Mucosa of descending colon (tissue), 3 donors: ENCODE data around the gene TMEM201. TPM values are rescaled to one million over a fixed set of nuclear protein-coding genes. Genes with fewer than 3 reads are reported as not detected.

Experiments used
- ATAC-seq: fragments of 200-7000 bp; cut with Tn5 transposase; one replicate; pipeline ENCODE4 v1.9.1; 2020; ENCODE audit warnings: mild to moderate bottlenecking, moderate library complexity
- DNase-seq, 3 donors: peaks; one replicate each; pipeline ENCODE4 v3.0.0-alpha.2; 2020
- H3K36me3 ChIP-seq: fragments of 200-600 bp; one replicate; pipeline ENCODE4 v1.8.0; 2021; ENCODE audit warnings: low read depth, mild to moderate bottlenecking
- H3K4me1 ChIP-seq: fragments of 200-600 bp; one replicate; pipeline ENCODE4 v1.8.0; 2021; ENCODE audit warnings: low read depth, mild to moderate bottlenecking
- H3K4me3 ChIP-seq: fragments of 200-600 bp; one replicate; pipeline ENCODE4 v1.8.0; 2021; ENCODE audit warnings: mild to moderate bottlenecking
- H3K9me3 ChIP-seq: fragments of 200-600 bp; one replicate; pipeline ENCODE4 v1.8.0; 2021; ENCODE audit warnings: mild to moderate bottlenecking
- CTCF ChIP-seq: fragments of 200-600 bp; IDR thresholded peaks from one replicate; pipeline ENCODE4 v1.8.0; 2022; ENCODE audit warnings: antibody characterized with exemption, mild to moderate bottlenecking
- intact Hi-C, 2 donors: fragments of 100-400 bp; cut with DNase I in 1 of 2; cut with micrococcal nuclease in 1 of 2; formaldehyde crosslinking; loops; one replicate each; pipeline versions ENCODE4 v1.11.0 to v1.11.1; 2022; cut with DNase I, micrococcal nuclease
- total RNA-seq, 3 donors: library from RNA; stranded (reverse); fragmentation: NEBNext Ultra II Directional in 2 of 3; extraction: Animal tissue kit (Norgen Biotek cat#: 25700) in 2 of 3; gene quantifications; one replicate each; pipeline versions ENCODE4 v1.2.1 to v1.2.4, GENCODE V29; 2021 to 2023
- donor health status: DM: no; HTN: no; CAD: no; lungs with moderate emphysema.
- donor health status: DM: no; HTN: no; CAD: no.
- donor health status: DM: no; HTN: yes; CAD: no.

Gene TMEM201
- total RNA-seq, 3 donors from 2014 or later: 8.1 to 12.1 (median 8.4) TPM

DNA sequence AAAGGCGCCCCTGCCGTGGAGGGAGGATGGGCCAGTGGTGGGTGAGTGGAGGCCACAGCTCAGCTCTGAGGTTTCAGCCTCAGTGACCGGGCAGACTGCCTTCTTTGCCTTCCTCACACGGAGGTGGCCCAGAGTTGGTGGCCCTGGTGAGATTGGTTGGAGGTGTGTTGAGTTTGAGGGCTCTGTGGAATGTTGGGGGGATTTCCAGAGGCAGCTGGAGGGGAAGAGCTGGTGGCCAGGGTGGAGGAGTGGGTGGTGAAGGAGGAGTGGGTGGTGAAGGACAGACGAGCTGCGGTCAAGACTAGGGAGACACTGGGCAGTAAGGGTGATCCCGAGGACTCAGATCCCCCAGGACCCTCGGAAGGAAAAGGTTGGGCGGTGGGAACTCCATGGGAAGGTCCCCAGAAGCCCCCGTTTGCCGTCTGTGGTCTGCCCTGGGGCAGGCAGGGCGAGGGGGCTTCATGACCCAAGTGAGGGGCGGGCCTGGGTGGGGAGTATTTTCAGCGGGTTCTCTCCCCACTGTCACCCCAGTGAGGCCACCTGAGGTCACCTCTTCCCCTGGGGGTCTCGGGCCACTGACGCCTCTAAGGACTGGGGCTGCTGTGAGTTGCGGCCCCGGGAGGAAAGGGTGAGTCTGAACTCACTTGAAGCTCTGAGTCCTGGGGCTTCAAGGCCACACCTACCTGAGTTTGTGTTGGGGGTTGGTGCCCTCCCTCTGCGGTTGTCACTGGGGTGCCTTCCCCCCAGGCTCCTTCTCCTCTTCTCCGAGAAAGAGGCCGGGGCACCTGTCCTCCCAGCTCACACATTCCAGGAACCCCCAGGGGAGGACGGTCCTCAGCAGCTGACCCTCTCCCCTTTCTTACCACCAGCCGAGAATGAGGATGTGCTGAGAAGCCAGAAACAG is 40.1 kb downstream of the TMEM201 start:
- no peaks in the 10 kb centered on the region for H3K36me3 ChIP-seq
- peak; percentile 39 for ATAC-seq
- peak; percentile 28 to 78 (median 44) for DNase-seq
- H3K9me3 ChIP-seq: no peaks in the 10 kb centered on the region
- intact Hi-C loops: no loop called here
- peaks cover 3% of the 10 kb centered on the region for H3K4me1 ChIP-seq
- H3K4me3 ChIP-seq: no peak overlapping the region
- TF ChIP-seq CTCF: no peak

DNA sequence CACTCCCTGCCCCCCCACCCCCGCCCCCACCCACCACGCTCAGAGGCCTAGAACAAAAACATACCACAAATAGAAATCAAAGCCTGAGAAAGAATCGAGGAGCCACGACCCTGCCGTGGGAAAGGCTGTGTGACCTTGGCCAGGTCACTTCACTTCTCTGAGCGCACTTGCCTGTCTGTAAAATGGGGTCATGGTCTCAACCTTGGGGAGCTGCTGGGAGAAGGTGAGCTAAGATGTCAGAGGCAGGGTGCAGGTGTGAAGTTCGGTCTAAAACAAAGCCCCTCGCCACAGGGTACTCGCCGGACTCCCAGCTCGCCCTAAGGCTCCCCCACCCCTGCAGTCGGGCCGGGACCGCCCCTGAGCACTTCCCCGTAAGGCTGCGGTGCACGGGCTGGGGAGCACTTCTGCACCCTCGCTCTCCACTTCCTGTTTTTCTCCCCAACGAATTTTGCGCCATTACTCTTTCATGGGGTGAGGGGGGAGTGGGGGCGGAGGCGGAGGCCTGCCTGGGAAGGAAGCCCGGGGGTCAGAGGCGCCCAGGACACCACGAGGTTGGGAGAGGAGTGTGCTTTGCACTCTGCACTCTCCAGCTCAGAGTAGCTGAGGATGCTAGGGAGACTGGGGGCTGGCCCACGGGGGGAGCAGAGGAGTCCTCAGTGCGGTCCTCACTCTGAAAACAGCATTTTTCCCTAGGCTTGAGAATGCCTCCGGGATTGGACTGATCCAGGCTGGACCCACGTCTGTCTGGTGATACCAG is 40.9 kb downstream of the TMEM201 start:
- DNase-seq: peak; percentile 60 to 91 (median 69)
- peak; percentile 69 for ATAC-seq
- Histone ChIP-seq H3K4me3 (no peak overlapping the region), H3K36me3 (no peaks in the 10 kb centered on the region), H3K9me3 (no peaks in the 10 kb centered on the region), H3K4me1 (peaks cover 3% of the 10 kb centered on the region)
- intact Hi-C loops: loop anchor here in 1 of 2 donors (10.0 kb wide), 1 partner anchor 235 kb away; no protein-coding TSS in a partner anchor
- TF ChIP-seq CTCF: no peak

GRCh38 chr1:9630331-9631111 is 41.8 kb downstream of the TMEM201 start:
- Histone ChIP-seq H3K4me3 (no peak overlapping the region), H3K9me3 (no peaks in the 10 kb centered on the region), H3K4me1 (peaks cover 3% of the 10 kb centered on the region), H3K36me3 (no peaks in the 10 kb centered on the region)
- intact Hi-C loops: loop anchor here in 1 of 2 donors (10.0 kb wide), 1 partner anchor 234 kb away; no protein-coding TSS in a partner anchor
- TF ChIP-seq CTCF: no peak
- DNase-seq: no peak
- peak; percentile 4 for ATAC-seq

GRCh38 chr1:9631613-9632012 is 42.9 kb downstream of the TMEM201 start:
- Histone ChIP-seq H3K4me3 (no peak overlapping the region), H3K4me1 (peaks cover 3% of the 10 kb centered on the region), H3K36me3 (no peaks in the 10 kb centered on the region), H3K9me3 (no peaks in the 10 kb centered on the region)
- DNase-seq: no peak
- intact Hi-C loops: loop anchor here in 1 of 2 donors (10.0 kb wide), 1 partner anchor 233 kb away; no protein-coding TSS in a partner anchor
- no peak for TF ChIP-seq CTCF
- no peak for ATAC-seq

GRCh38 chr1:9633493-9633892 is 44.8 kb downstream of the TMEM201 start:
- no peak for ATAC-seq
- no peak for TF ChIP-seq CTCF
- intact Hi-C loops: loop anchor here in 1 of 2 donors (10.0 kb wide), 1 partner anchor 231 kb away; no protein-coding TSS in a partner anchor
- Histone ChIP-seq H3K4me1 (no peaks in the 10 kb centered on the region), H3K36me3 (no peaks in the 10 kb centered on the region), H3K9me3 (no peaks in the 10 kb centered on the region), H3K4me3 (no peak overlapping the region)
- no peak for DNase-seq
